Neural cell (in vitro differentiated cells): ENCODE results near the gene CRTC3.

ENCODE experiments used
- CTCF ChIP-seq: fragments of 450-650 bp; IDR thresholded peaks from 2 replicates; pipeline ENCODE4 v1.5.1; 2014; ENCODE audit warnings: antibody characterized with exemption, mild to moderate bottlenecking, moderate library complexity; ENCODE audit not compliant: poor library complexity, severe bottlenecking
- EP300 ChIP-seq: fragments of 450-650 bp; conservative IDR thresholded peaks from 2 replicates; pipeline ENCODE4 v1.6.1; 2014; ENCODE audit warnings: antibody characterized with exemption, mild to moderate bottlenecking, moderate library complexity; ENCODE audit not compliant: poor library complexity, severe bottlenecking
- EZH2 ChIP-seq: fragments of 200-600, 300-800 bp; shearing (Covaris generic), sonication (generic); IDR thresholded peaks from 2 replicates; pipeline ENCODE4 v1.6.1; 2014; ENCODE audit warnings: antibody characterized with exemption, low read length, borderline replicate concordance, mild to moderate bottlenecking; ENCODE audit not compliant: insufficient read depth, poor library complexity, severe bottlenecking
- RAD21 ChIP-seq: fragments of 450-650 bp; conservative IDR thresholded peaks from 2 replicates; pipeline ENCODE4 v1.6.1; 2014; ENCODE audit warnings: antibody characterized with exemption, mild to moderate bottlenecking, moderate library complexity
- REST ChIP-seq: IDR thresholded peaks from 2 replicates; pipeline ENCODE4 v1.6.1; 2012; ENCODE audit warnings: borderline replicate concordance
- TAF1 ChIP-seq: IDR thresholded peaks from 2 replicates; pipeline ENCODE4 v1.6.1; 2012; ENCODE audit warnings: low read depth

GRCh38 chr15:90598031-90598577, 68.4 kb downstream of the CRTC3 start:
- TF ChIP-seq RAD21 (no peak), TAF1 (no peak), EZH2 (no peak), CTCF (no peak), REST (no peak), EP300 (no peak)
